OCI-LY3 (cell line): ENCODE results near the gene ZNF32.

Experiments
- EZH2phosphoT487 ChIP-seq: fragments of 200-600 bp; shearing (Covaris generic); IDR thresholded peaks from 2 replicates; pipeline ENCODE4 v1.6.1; 2018; ENCODE audit warnings: antibody characterized with exemption, mixed run types, low read depth
- TF ChIP-seq, protein P1 (sequence below): fragments of 200-600, 300-600 bp; sonication (generic); IDR thresholded peaks from 2 replicates; pipeline ENCODE4 v1.5.1; 2014; ENCODE audit warnings: antibody characterized with exemption, low read length, low read depth

DNA sequence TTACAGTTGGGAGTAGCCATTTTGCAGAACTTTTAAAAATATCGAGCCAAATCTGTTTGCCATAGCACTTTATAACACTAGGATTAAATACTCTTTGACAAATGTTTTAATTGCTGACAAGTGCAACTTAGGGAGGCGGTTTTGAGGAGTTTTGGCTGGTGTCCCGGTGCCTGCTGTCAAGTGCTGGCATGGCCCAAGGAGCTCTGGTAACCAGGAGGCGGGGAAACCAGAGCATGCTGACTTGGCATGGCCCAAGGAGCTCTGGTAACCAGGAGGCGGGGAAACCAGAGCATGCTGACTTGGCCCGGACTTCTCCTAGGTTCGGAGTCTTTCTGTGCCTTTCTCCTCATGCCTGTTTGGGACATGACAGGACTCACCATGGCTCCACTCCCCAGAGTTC is 30.8 kb upstream of the ZNF32 start:
- no peak for TF ChIP-seq EZH2phosphoT487
- TF ChIP-seq, protein P1, sequence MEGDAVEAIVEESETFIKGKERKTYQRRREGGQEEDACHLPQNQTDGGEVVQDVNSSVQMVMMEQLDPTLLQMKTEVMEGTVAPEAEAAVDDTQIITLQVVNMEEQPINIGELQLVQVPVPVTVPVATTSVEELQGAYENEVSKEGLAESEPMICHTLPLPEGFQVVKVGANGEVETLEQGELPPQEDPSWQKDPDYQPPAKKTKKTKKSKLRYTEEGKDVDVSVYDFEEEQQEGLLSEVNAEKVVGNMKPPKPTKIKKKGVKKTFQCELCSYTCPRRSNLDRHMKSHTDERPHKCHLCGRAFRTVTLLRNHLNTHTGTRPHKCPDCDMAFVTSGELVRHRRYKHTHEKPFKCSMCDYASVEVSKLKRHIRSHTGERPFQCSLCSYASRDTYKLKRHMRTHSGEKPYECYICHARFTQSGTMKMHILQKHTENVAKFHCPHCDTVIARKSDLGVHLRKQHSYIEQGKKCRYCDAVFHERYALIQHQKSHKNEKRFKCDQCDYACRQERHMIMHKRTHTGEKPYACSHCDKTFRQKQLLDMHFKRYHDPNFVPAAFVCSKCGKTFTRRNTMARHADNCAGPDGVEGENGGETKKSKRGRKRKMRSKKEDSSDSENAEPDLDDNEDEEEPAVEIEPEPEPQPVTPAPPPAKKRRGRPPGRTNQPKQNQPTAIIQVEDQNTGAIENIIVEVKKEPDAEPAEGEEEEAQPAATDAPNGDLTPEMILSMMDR, result no peak
